Activated naive CD8-positive, alpha-beta T cell treated with anti-CD3 and anti-CD28 coated beads for 36 hours (primary cell): ENCODE data around the gene SLC44A5. TPM values are rescaled to one million over a fixed set of nuclear protein-coding genes. Genes with fewer than 3 reads are reported as not detected.
"Not testable (repeated sequence)": the region's sequence is repeated elsewhere in the genome, so short reads cannot be mapped to it uniquely, and the experiment has no call there.

Experiments
- DNase-seq: peaks from one replicate; pipeline ENCODE4 v3.0.0; 2021
- H3K27ac Mint-ChIP-seq: one replicate; pipeline ENCODE4 v1.8.0; 2022; ENCODE audit warnings: mild to moderate bottlenecking, moderate library complexity, mixed read lengths
- H3K27me3 Mint-ChIP-seq: one replicate; pipeline ENCODE4 v1.8.0; 2022; ENCODE audit warnings: mild to moderate bottlenecking, mixed read lengths
- H3K36me3 Mint-ChIP-seq: one replicate; pipeline ENCODE4 v1.8.0; 2021; ENCODE audit warnings: mild to moderate bottlenecking, mixed read lengths
- H3K4me1 Mint-ChIP-seq: one replicate; pipeline ENCODE4 v1.8.0; 2021; ENCODE audit warnings: mixed read lengths
- H3K4me3 Mint-ChIP-seq: one replicate; pipeline ENCODE4 v1.8.0; 2022; ENCODE audit warnings: mild to moderate bottlenecking, moderate library complexity, mixed read lengths
- H3K9me3 Mint-ChIP-seq: one replicate; pipeline ENCODE4 v1.8.0; 2022; ENCODE audit warnings: mixed read lengths
- total RNA-seq, 2 experiments: library from RNA; stranded (reverse); gene quantifications; one replicate each; pipeline ENCODE4 v1.2.3, GENCODE V29; 2021

Gene SLC44A5
- total RNA-seq, 2 experiments from 2014 or later: 0.19 to 0.28 TPM

DNA sequence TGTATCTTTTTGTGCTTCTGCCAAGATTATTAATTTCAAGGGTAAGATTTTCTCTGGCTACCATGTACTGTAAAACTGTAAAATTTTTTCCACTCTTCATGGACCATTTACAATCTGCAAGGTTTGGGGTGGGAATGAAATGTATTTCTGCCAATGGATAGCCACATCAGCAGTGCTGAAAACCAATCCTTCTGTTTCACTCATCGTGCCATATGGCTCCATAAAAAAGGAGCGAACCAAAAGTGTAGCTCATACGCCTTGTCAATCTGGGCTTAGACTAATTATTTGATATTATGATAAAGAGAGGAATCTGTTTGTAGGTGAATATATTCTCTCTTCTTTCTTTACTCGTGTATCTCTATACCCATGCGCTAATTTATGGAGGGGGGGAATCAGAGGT, 3.0 kb upstream of the SLC44A5 start:
- Mint-ChIP-seq H3K9me3 (no peaks in the 10 kb centered on the region), H3K27ac (no peak overlapping the region), H3K36me3 (no peaks in the 10 kb centered on the region), H3K4me1 (peaks cover 13% of the 10 kb centered on the region), H3K27me3 (peaks cover 83% of the 10 kb centered on the region), H3K4me3 (no peak overlapping the region)
- DNase-seq: no peak

DNA sequence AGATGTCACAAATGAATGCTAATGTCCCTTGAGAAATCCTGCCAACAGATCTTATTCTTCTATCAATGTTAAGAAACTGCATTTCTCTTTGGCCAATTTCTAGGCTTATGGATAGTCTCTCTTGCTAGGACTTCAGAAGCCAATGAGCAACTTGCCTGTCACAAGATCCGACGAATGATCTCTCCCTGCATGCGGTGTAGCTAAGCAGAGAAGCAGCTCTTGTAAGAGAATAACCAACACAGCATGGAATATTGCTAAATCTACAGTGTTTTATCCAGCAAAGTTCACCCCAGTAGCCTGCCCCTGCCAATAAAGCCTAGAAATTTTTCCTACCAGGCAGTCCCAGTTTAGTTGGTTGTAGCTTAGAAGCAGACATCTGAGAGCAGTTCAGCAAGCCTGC, 2.1 kb upstream of the SLC44A5 start:
- no peak for DNase-seq
- Mint-ChIP-seq H3K36me3 (no peaks in the 10 kb centered on the region), H3K4me1 (peaks cover 13% of the 10 kb centered on the region), H3K27ac (no peak overlapping the region), H3K4me3 (no peak overlapping the region), H3K9me3 (no peaks in the 10 kb centered on the region), H3K27me3 (peaks cover 75% of the 10 kb centered on the region)

DNA sequence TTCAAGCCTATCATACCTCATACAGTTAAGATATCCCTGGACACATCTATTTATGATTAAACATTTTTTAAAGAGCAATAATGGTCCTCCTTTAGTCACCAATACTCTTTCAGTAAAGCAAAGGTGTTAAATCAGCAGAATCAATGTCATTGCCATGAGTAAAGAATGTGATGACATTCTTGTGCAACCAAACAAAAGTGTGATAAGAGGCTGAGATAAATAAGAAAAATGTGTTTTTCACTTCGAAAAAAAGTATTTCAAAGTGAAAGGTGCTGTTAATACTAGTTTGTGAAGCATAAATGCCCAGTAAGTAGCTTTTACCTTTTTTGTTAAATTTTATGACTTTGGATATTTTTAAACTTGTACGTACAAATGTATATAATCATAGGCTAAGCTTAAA, 8.4 kb downstream of the SLC44A5 start:
- Mint-ChIP-seq H3K27me3 (peaks cover 26% of the 10 kb centered on the region), H3K4me1 (no peaks in the 10 kb centered on the region), H3K9me3 (no peaks in the 10 kb centered on the region), H3K36me3 (no peaks in the 10 kb centered on the region), H3K27ac (no peak overlapping the region), H3K4me3 (no peak overlapping the region)
- DNase-seq: no peak

DNA sequence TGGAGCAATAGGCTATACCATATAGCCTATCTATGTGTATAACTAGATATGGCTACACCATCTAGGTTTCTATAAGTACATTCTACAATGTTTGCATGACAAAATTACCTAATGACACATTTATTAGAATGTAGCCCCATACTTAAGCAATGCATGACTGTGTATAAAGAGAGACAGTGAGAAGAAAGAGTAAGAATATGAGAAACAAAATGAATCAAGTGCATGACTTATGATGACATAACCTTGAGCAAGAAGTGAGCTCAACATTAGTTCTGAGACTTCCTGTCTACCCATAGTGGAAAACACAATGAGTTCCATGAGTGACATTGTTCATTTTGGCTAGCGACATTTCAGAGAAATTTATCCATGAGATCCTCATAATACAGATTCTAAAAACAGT, 10.1 kb downstream of the SLC44A5 start:
- no peaks in the 10 kb centered on the region for H3K4me1 Mint-ChIP-seq
- H3K27ac Mint-ChIP-seq: no peak overlapping the region
- H3K27me3 Mint-ChIP-seq: peaks cover 32% of the 10 kb centered on the region
- H3K4me3 Mint-ChIP-seq: no peak overlapping the region
- no peaks in the 10 kb centered on the region for H3K36me3 Mint-ChIP-seq
- H3K9me3 Mint-ChIP-seq: no peaks in the 10 kb centered on the region
- no peak for DNase-seq

DNA sequence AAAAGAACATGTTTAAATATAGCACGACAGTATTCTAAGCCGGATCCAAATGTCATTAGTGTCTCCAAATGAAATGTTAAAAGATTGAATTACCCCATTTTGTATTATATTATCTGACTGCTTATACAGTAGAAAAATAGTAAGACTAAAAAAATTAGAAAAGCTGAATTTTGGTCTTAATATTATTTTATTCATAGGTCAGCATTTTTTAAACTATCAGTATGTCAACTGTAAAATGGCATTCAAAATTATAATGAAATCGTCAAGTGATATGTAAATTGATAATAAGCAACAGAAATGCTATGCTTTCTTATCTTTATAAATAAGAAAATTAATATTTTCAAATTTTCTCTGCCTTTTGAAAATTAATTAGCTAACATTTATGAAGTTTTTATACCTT, 16.6 kb downstream of the SLC44A5 start:
- no peaks in the 10 kb centered on the region for H3K4me1 Mint-ChIP-seq
- no peak overlapping the region for H3K27ac Mint-ChIP-seq
- no peak for DNase-seq
- peaks cover 6% of the 10 kb centered on the region for H3K9me3 Mint-ChIP-seq
- no peaks in the 10 kb centered on the region for H3K36me3 Mint-ChIP-seq
- H3K27me3 Mint-ChIP-seq: peaks cover 36% of the 10 kb centered on the region
- no peak overlapping the region for H3K4me3 Mint-ChIP-seq

DNA sequence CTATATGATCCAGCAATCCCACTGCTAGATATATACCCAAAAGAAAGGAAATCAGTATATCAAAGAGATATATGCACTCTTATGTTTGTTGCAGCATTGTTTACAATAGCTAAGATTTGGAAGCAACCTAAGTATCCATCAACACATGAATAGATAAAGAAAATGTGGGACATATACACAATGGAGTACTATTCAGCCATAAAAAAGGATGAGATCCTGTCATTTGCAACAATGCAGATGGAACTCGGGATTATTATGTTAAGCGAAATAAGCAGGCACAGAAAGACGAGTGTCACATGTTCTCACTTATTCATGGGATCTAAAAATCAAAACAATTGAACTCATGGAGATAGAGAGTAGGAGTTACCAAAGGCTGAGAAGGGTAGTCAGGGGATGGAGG, 17.5 kb downstream of the SLC44A5 start:
- not testable (repeated sequence) for H3K4me3 Mint-ChIP-seq, DNase-seq, H3K4me1 Mint-ChIP-seq, H3K36me3 Mint-ChIP-seq, H3K9me3 Mint-ChIP-seq, H3K27ac Mint-ChIP-seq
- peaks cover 37% of the 10 kb centered on the region for H3K27me3 Mint-ChIP-seq

DNA sequence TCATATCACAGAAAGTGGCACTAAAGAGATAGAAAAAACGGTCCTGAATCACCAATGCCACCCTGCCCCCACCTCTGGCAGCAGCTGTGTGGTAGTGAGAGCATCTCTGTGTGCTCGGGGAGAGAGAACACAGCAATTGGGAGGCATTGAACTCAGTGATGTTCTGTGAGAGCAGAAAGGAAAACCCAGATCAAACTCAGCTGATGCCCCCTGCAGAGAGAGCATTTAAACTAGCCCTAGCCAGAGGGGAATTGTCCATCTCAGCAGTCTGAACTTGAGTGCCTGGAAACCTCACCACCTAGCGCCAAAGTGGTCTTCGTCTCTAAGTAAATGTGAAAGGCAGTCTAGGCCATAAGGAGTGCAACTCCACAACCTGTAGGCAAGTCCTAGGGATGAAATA, 21.3 kb downstream of the SLC44A5 start:
- no peak overlapping the region for H3K27ac Mint-ChIP-seq
- no peaks in the 10 kb centered on the region for H3K4me1 Mint-ChIP-seq
- no peaks in the 10 kb centered on the region for H3K36me3 Mint-ChIP-seq
- peaks cover 6% of the 10 kb centered on the region for H3K9me3 Mint-ChIP-seq
- peaks cover 24% of the 10 kb centered on the region for H3K27me3 Mint-ChIP-seq
- no peak overlapping the region for H3K4me3 Mint-ChIP-seq
- DNase-seq: no peak

DNA sequence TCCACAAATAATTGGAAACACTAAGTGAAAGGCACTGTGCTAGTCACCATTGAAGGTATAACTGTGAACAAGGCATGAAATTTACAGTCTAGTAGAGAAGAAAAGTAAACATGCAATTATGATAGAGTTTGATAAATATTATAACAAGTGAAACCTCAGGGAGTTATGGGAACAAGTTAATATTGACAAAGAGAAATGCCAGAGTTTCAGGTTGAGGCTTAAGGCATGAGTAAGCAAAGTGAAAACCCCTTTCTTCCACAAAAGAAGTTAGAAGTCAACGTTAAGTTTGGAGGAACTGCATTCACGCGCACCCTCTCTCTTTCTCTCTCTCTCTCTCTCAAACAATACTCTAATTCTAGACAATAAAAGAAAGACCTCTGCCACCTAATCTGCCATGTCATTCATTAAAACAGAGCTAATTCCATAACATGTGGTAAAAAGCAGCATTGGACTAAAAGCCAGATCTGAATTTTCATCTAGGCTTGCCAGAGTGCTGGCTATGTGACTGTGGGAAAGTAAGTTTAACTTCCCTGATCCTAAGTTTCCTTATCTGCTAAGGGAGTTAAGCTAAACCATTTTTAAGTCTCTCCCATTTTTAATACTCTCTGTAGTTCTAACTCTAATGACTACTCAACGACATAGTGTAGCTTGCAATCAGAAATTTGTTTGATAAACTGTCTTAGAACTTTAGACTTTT, 22.0 kb downstream of the SLC44A5 start:
- H3K27me3 Mint-ChIP-seq: peaks cover 24% of the 10 kb centered on the region
- H3K4me3 Mint-ChIP-seq: no peak overlapping the region
- H3K9me3 Mint-ChIP-seq: peaks cover 6% of the 10 kb centered on the region

DNA sequence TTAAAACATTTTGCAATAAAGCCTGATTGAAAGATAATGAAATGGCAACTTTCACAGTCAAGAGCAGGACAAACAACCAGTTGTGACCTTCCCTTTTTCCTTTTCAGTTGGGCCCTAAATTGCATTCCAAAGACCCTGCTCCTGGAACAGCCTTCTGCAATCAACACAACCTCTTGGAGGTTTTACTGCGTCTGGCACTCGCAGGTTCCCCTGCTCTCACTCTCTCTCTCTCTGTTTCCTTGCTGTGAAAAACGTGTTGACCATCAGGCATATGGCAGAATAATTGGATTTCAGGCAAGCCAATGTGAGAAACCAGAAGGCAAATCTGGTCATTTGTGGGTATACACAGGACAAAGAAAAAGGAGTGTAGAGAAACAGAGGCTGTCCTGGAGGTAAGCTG, 23.2 kb downstream of the SLC44A5 start:
- Mint-ChIP-seq H3K9me3 (no peaks in the 10 kb centered on the region), H3K4me1 (no peaks in the 10 kb centered on the region), H3K36me3 (no peaks in the 10 kb centered on the region), H3K27ac (no peak overlapping the region), H3K4me3 (no peak overlapping the region), H3K27me3 (peaks cover 14% of the 10 kb centered on the region)
- DNase-seq: no peak

More for the DNA sequence above, 22.0 kb downstream of the SLC44A5 start:
- H3K27ac Mint-ChIP-seq: no peak overlapping the region
- no peaks in the 10 kb centered on the region for H3K4me1 Mint-ChIP-seq
- no peak for DNase-seq
- H3K36me3 Mint-ChIP-seq: no peaks in the 10 kb centered on the region

DNA sequence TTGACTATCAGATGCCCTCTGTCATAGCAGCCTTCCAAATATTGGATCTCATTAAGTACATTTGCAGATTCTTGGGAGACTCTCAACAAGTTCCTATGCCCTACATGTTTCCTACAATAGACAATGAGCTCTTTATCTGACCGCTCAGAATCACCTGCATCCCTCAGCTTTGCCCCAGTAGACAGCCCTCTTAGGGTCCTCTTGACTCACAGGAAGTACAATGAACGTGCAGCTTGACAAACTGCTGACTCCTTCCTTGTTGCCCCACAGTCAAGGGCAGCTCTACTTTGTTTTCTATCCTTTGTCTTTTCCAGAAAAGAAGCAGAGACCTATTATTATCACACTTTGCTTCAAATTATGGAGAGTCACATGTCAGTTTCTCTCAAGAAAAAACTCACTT, 27.6 kb downstream of the SLC44A5 start:
- Mint-ChIP-seq H3K9me3 (no peaks in the 10 kb centered on the region), H3K4me1 (no peaks in the 10 kb centered on the region), H3K4me3 (no peak overlapping the region), H3K36me3 (no peaks in the 10 kb centered on the region), H3K27ac (no peak overlapping the region), H3K27me3 (peaks cover 5% of the 10 kb centered on the region)
- no peak for DNase-seq

DNA sequence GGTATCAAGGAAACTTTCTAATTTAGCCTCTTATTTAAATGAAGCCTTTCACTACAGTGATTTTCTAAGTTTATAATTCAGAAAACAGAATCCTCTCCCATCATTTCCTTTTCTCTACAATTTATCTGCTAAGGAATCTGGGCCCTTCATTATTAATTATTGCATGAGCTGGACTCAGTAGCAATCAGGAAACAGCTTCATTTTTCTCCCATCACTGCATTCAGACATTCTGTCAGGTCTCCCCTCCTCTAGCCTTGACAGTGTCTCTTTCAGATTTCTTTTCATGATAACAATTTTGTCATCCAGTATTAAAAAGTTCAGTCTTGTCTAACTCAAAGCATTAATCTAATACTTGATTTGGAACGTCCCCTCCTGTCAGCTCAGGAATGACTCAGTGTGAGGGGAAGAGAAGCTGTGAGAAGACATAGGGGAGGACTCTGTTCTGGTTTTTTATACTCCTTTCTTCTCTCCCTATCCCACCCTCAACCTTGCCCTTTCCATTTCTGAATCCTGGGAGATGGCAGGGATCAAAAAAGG, 28.1 kb downstream of the SLC44A5 start:
- H3K4me1 Mint-ChIP-seq: no peaks in the 10 kb centered on the region
- peaks cover 2% of the 10 kb centered on the region for H3K27me3 Mint-ChIP-seq
- no peaks in the 10 kb centered on the region for H3K36me3 Mint-ChIP-seq
- H3K9me3 Mint-ChIP-seq: no peaks in the 10 kb centered on the region
- no peak overlapping the region for H3K4me3 Mint-ChIP-seq
- H3K27ac Mint-ChIP-seq: no peak overlapping the region
- no peak for DNase-seq

DNA sequence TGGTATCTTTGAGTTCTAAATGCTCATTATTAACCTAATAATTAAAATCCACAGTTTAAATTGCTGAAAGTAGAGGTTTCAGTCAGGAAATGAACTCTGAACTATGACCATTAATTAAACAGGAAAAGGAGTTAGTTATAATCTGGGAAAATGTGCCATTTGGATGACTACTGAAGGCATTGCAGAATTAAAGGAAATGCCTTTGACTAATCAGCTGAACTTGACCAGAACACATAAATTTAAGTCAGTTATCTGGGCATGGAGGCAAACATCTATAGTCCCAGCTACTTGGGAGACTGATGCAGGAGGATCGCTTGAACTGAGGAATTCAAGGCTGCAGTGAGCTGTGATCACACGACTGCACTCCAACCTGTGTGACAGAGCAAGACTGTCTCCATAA, 31.9 kb downstream of the SLC44A5 start:
- Mint-ChIP-seq H3K27me3 (no peaks in the 10 kb centered on the region), H3K9me3 (no peaks in the 10 kb centered on the region), H3K4me1 (no peaks in the 10 kb centered on the region), H3K4me3 (no peak overlapping the region), H3K27ac (no peak overlapping the region), H3K36me3 (no peaks in the 10 kb centered on the region)
- DNase-seq: no peak

DNA sequence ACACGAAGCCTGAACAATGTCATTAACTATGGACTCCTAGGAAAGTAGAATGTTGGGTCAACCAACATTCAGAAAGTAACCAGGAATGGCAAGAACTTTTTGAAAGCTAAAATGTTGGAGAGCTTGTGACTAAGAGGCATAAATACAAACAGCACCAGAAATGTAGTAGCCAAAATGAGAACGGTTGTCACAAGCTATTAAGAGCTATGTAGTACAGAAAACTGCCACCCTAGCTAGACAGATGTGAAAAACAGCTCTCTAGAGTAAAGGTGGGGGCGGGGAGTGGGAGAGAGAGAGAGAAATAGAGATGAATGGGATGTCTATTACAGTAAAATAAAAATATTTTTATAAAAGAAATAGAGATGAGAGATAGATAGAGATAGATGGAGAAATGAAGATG, 35.1 kb downstream of the SLC44A5 start:
- Mint-ChIP-seq H3K9me3 (no peaks in the 10 kb centered on the region), H3K36me3 (no peaks in the 10 kb centered on the region), H3K27me3 (peaks cover 4% of the 10 kb centered on the region), H3K4me1 (no peaks in the 10 kb centered on the region), H3K4me3 (no peak overlapping the region), H3K27ac (no peak overlapping the region)
- no peak for DNase-seq

DNA sequence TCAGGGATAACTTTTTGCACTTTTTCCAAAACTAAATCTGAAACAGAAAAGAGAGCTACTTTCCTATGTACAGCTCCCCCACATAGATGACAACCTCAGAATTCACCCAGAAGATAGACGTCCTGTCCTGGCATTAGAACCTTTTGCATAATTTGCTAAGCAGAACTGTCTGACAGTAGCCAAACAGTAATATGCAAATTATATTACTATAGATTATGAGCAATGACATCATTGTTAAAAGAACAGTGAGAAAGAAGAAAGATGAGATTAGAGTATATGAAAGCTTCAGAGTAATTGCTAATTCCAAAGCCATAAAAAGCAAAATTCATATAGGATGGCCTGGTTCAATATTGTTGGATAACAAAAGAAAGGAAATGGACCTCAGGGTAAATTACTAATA, 43.7 kb downstream of the SLC44A5 start:
- Mint-ChIP-seq H3K9me3 (no peaks in the 10 kb centered on the region), H3K27me3 (peaks cover 24% of the 10 kb centered on the region), H3K36me3 (no peaks in the 10 kb centered on the region), H3K27ac (no peak overlapping the region), H3K4me1 (no peaks in the 10 kb centered on the region), H3K4me3 (no peak overlapping the region)
- no peak for DNase-seq

DNA sequence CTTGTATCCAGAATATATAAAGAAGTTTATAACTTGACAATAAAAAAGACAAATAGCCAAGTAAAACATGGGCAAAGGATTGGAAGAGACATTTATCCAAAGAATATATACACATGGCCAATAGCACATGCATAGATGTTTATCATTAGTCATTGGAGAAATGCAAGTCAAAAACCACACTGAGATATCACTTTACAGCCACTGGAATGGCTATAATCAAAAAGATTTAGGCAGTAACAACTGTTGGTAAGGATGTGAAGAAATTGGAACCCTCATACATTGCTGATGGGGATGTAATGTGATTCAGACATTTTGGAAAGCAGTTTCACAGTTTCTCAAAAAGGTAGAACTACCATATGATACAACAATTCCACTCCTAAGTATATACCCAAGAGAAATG, 51.1 kb downstream of the SLC44A5 start:
- peaks cover under 1% of the 10 kb centered on the region for H3K9me3 Mint-ChIP-seq
- H3K4me1 Mint-ChIP-seq: no peaks in the 10 kb centered on the region
- no peaks in the 10 kb centered on the region for H3K36me3 Mint-ChIP-seq
- peaks cover 4% of the 10 kb centered on the region for H3K27me3 Mint-ChIP-seq
- no peak for DNase-seq
- H3K27ac Mint-ChIP-seq: no peak overlapping the region
- no peak overlapping the region for H3K4me3 Mint-ChIP-seq

DNA sequence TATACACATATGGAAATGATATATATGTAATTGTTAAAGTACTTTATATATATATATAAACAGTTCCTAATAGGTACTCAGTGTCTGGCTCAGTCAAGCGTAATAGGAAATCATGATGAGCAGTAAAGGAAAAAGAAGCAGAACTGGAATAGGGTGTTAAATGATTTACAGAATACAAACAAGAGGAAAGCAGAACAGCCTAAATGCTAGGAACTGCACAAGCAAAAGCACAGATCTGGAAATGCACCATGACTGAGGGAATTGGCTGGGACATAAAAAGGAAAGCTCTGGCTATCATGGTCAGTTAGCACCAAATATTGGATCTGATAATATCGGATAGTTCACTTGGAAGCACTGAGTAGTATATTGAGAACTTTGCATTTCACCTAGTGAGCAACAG, 51.8 kb downstream of the SLC44A5 start:
- Mint-ChIP-seq H3K27ac (no peak overlapping the region), H3K27me3 (peaks cover 7% of the 10 kb centered on the region), H3K36me3 (no peaks in the 10 kb centered on the region), H3K4me3 (no peak overlapping the region), H3K9me3 (peaks cover 4% of the 10 kb centered on the region), H3K4me1 (no peaks in the 10 kb centered on the region)
- DNase-seq: no peak
